ENCODE data around the gene LSAMP.

Gene LSAMP

DNA sequence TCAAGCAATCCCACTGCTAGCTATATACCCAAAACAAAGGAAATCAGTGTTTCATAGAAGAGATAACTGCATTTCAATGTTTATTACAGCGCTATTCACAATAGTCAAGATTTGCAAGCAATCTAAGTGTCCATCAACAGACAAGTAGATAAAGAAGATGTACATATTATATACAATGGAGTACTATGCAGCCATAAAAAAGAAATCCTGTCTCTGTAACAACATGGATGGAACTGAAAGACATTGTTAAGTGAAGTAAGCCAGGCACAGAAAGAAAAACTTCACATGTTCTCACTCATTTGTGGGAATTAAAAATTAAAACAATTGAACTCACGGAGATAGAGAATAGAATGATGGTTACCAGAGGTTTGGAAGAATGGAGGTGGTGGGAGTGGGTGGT, 89.2 kb downstream of the LSAMP start:
- no peak for DNase-seq (ENCODE audit: low read depth in 2 of 3, low spot score in 1 of 3)

- DNase-seq (ENCODE audit: low read depth in 2 of 3, low spot score in 1 of 3) = no peak
Measured at GRCh38 chr3:116354382-116354781, 90.9 kb downstream of the LSAMP start.

DNA sequence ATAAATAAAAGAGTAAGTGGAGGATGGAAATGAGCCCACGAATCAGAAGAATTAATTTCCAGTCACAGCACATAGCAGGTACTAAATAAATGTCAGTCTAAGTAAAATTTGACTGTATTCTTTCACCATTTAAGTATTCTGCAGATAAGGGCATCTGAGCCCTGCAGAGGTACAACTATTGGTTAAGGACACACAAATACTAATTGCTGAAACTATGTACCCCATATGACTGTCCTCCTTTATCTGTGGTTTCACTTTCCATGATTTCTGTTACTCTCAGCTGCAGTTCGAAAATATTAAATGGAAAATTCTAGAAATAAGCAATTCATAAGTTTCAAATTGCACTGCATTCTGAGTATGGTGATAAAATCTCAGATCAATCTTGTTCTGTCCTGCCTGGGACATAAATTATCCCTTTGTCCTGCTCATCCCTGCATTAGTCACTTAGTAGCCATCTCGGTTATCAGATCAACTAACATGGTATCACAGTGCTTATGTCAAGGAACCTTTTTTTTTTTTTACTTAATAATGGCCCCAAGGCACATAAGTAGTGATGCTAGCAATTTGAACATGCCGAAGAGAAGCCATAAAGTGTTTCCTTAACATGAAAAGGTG, 95.1 kb downstream of the LSAMP start:
- no peak for DNase-seq (ENCODE audit: low read depth in 2 of 3, low spot score in 1 of 3)

GRCh38 chr3:116348216-116348615, 97.1 kb downstream of the LSAMP start:
- DNase-seq (ENCODE audit: low read depth in 2 of 3, low spot score in 1 of 3) = no peak

- DNase-seq (ENCODE audit: low read depth in 2 of 3, low spot score in 1 of 3) = no peak
Measured at GRCh38 chr3:116342499-116342898, 102.8 kb downstream of the LSAMP start.

DNA sequence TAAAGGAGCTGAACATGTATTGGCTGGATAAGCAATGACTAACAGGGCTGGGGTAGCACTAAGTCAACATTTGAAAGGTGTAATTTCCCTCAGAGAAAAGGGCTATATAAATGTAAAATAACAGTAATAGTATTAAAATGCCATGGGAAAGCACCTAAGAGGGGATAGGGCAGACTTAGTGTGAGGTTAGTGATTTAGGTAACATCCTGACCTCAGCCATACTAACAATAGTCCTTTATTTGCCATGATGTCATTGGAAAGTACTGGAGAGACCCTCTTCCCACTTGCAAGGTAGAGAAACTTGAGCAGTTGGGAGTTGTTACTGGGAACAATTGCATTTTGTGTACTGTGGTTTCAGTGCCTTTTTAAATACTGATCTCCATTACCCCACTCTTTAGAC, 103.4 kb downstream of the LSAMP start:
- no peak for DNase-seq (ENCODE audit: low read depth in 2 of 3, low spot score in 1 of 3)

DNA sequence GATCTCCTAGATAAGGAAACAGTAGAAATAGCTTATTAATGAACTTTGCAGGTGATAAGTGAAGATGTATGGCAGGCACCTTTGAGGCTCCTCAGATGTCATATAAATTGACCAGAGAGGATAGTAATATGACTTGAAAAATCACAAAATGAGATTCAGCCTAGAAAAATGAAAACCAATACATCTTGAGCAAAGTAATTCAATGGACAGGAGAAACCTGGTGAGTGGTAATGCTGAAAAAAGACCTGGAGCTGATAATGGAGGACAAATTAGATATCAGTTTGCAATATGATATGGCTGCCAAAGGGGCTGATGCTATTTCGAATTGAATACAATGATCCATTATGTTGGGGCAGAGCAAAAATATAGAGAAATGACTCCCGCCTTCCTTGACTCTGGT, 103.9 kb downstream of the LSAMP start:
- DNase-seq (ENCODE audit: low read depth in 2 of 3, low spot score in 1 of 3) = no peak

DNA sequence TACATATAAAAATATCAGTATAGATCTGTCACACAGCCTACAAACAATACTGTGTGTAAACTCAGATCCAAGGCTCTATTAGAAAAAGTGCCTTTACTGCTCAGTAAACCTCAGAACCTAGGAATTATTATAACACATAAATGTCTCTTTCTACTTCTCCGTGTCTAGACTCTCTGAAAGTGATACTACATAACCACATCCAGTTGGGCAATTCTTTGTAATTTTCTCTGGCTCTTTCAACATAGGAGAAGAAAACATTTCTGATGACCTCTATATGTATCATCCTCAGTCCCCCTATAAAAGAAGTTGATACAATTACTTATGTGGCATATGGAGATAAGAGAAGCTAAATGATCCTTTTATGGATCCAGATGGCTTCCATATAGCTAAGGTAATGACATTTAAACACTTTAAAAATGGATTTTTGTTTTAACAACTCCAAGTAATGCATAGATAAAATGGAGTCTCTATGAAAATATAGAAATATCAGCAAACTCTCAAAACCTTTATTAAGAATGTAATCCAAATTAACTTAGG, 104.5 kb downstream of the LSAMP start:
- DNase-seq (ENCODE audit: low read depth in 2 of 3, low spot score in 1 of 3) = no peak

GRCh38 chr3:116339441-116340028, 105.8 kb downstream of the LSAMP start:
- DNase-seq (ENCODE audit: low read depth in 2 of 3, low spot score in 1 of 3) = no peak

DNA sequence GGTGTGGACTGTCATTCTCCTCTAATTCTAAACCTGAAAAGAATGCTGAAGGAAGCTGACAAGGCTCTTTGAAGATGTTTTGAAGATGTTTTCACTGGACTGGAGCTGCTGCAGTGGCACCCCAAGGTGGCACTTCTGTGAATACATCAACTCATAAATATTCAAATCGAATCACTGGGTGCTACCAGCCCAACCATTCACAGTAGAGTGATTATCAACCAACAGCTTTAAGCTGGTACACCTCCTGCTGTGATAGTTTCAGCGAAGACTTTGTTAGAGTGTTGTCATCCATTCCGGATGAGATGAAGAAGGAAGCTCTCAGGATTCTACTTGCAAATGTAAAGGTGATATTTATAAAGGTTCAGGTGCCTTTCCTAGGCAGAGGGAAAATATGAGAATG, 106.6 kb downstream of the LSAMP start:
- DNase-seq (ENCODE audit: low read depth in 2 of 3, low spot score in 1 of 3) = no peak

GRCh38 chr3:116337229-116337628, 108.1 kb downstream of the LSAMP start:
- DNase-seq (ENCODE audit: low read depth in 2 of 3, low spot score in 1 of 3) = no peak

GRCh38 chr3:116331380-116331779, 113.9 kb downstream of the LSAMP start:
- DNase-seq (ENCODE audit: low read depth in 2 of 3, low spot score in 1 of 3) = no peak

DNA sequence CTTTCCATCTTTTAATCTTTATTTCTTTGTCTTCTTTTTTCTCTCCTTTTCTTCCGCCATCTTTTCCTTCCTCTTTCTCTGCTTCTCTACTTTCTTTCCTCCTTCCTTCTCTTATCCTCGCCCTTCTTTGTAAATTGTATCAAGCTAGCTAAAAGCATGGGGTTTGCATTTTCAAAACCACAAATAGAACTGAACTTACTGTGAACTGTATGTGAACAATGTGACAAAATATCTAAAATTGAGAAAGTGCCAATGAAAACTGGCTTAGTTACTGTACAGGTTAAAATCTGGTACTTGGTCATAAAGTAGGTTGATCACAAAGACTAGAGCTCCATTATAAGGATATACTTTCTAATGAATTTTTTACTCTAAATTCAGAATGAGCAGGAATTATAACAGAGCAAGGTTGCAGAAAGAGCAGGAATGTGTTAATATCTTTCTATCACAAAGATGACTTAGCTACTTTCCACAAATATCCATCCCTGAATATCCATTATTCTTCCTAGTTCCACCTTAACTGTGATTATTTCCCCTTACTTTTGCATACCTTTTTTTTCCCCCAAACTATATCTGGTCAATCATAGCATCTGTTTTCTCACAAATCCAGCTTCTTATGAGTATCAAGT, 122.4 kb downstream of the LSAMP start:
- no peak for DNase-seq (ENCODE audit: low read depth in 2 of 3, low spot score in 1 of 3)

DNA sequence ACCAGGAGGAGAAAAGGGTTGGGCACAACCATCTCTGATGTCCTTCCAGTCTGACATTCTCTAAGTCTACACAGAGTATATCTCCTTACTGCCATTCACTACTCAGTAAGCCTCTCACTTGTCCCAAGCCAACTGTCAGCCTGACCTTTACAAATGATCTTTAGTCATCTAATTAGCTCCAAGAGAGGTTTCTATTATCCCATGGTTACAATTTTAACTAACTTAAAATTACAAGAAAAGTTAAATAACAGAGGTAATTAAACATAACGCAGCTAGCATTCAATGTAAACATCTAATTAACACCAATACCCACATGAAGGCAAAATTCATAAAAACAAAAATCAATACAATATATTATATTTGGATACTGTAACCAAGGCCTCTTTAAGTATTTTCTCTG, 126.9 kb downstream of the LSAMP start:
- DNase-seq (ENCODE audit: low read depth in 2 of 3, low spot score in 1 of 3) = no peak

- DNase-seq (ENCODE audit: low read depth in 2 of 3, low spot score in 1 of 3) = no peak
Measured at GRCh38 chr3:116316771-116317170, 128.5 kb downstream of the LSAMP start.

DNA sequence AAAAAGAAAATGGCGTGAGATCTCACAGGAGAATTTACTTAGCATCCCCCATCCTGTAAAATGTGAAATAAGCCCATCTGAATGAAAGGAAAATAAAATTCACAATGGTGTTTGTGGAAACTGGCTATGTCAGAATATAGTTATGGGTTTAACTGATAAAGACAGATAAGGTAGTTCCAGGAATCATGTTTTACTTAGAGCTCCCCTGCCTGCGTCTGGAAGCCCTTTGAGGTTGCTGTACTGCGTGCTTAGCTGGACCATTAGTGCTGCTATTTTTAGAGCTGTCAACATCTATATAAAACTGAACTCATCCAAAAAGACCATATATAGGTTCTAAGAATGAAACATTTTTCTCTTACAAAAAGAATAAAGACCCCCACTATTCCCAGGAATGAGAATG, 130.8 kb downstream of the LSAMP start:
- no peak for DNase-seq (ENCODE audit: low read depth in 2 of 3, low spot score in 1 of 3)

DNA sequence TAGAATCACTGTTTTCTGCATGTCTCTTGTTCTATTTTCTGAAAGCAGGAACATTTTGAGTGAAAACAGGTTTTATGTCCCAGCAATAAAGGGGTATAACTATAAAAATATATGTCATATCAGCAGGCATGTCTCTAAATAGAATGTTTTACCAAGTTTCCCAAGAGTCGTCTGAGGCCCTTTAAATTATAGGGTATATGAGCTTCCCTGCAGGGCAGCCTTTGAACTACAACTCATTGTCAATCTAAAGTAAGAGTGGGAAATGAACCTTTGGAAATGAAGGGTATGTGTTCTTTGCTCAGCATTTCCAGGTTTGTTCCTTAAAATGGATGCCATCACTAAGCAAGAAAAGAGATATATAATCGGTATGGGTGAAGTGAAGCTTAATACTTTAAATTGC, 138.6 kb downstream of the LSAMP start:
- DNase-seq (ENCODE audit: low read depth in 2 of 3, low spot score in 1 of 3) = no peak

DNA sequence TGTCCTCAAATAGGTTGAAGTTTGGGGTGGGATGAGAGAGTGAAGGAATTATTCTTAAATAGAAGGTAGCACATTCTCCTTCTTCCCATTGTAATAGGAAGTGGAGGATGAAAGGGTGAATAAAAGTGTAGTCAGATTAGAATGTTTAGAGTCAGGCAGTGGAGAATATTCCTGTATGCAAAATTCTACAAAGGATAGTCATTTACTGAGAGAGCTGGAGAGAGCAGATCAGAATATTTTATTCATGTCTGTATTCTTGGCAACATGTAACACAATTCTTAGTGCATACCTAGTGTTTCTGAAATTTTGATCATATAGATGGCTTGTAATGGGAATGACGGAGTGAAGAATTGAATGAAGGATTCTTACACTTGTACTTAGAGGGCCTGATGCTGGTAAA, 139.1 kb downstream of the LSAMP start:
- no peak for DNase-seq (ENCODE audit: low read depth in 2 of 3, low spot score in 1 of 3)

DNA sequence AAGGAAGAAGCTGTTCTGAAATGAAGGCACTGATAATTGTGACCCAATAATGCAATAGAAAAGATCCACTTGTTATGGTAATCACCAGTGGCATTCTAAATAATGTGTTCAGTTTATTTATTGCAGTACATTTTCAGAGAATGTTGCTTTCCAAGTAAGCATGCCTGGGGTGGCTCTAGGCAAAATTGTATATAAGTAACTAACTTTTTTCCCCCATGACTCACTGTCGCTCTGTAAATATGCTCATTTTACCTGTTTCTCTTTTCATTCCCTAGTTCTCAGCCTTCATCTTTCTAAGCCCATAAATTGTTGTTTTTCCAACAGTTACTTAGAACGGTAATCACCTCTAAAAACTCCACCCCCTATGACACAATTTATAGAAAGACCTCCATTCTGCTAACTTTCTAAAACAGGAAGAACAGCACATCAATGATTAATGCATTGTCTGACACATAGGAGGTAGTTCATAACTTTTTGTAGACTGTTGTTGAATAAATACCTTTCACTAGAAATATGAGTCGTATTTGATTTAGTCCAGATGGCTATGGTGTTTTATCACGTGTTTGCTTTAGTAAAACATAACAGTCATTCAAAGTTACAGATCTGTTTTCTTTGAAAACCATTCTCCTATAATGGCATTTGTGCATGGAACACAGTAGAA, 143.1 kb downstream of the LSAMP start:
- no peak for DNase-seq (ENCODE audit: low read depth in 2 of 3, low spot score in 1 of 3)

DNA sequence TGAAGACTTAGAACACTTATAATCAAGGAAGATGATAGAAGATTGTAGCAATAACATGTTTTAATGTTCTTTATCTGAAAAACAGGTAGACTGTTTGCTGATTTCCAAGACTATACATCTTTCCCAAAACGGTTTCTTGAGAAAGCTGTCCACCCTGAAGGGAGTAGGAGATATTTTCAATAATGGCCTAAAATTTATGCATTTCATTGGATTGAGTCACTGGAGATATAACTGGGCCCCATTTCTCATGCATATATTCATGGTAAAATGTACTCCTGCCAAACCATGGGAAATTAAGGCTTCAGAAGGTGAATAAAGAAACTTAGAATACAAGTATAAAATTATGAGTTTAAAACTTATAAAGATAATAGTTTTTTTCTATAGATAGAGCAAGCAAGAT, 143.9 kb downstream of the LSAMP start:
- no peak for DNase-seq (ENCODE audit: low read depth in 2 of 3, low spot score in 1 of 3)

- no peak for DNase-seq (ENCODE audit: low read depth in 2 of 3, low spot score in 1 of 3)
Measured at GRCh38 chr3:116300226-116300625, 145.1 kb downstream of the LSAMP start.

DNA sequence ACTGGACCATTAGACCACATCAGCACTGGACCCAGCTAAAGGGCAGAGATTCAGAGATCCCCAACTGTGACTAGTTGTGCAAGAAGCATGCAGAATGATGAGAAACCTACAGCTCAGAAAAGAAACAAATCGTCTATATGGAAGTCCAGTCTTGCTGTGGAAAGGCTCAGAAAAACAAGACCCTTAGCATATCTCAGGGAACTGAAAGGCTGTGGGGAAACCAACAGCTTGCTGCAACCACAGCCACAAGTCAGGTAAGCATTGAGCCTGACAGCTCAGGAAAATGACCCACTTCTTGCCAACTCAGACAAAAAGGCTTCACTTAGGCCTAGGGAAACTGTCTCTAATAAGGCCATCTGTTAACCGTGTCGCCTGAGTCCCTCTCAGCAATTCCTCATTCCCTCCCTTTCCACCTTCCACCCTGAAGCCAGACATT, 145.6 kb downstream of the LSAMP start:
- DNase-seq (ENCODE audit: low read depth in 2 of 3, low spot score in 1 of 3) = no peak
